HG02798 (cell line): ENCODE measurements around the gene CEACAM1.
"Not testable (repeated sequence)": the region's sequence is repeated elsewhere in the genome, so short reads cannot be mapped to it uniquely, and the experiment has no call there.

ENCODE experiments used
- ATAC-seq: cut with Tn5 transposase; IDR thresholded peaks from one replicate; pipeline ENCODE4 v1.9.1; 2021; ENCODE audit warnings: mild to moderate bottlenecking; ENCODE audit not compliant: unreplicated experiment, poor library complexity

CEACAM1 gene

DNA sequence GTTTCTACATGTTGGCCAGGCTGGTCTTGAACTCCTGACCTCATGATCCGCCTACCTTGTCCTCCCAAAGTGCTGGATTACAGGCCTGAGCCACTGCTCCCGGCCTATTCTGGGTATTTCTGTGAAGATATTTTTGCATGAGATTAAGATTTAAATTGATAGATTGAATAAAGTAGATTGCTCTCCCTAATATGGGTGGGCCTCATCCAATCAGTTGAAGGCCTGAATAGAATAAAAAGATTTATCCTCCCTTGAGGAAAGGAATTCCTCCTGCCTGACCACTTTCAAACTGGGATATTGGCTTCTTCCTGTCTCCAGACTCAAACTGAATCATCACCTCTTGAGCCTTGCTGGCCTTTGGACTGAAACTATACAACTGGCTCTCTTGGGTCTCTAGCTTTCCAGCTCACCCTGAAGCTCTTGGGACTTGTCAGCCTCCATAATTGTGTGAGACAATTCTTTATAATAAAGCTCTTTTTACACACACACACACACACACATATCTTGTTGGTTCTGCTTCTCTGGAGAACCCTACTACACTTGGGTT lies 49.4 kb downstream of the CEACAM1 start:
- no peak for ATAC-seq

DNA sequence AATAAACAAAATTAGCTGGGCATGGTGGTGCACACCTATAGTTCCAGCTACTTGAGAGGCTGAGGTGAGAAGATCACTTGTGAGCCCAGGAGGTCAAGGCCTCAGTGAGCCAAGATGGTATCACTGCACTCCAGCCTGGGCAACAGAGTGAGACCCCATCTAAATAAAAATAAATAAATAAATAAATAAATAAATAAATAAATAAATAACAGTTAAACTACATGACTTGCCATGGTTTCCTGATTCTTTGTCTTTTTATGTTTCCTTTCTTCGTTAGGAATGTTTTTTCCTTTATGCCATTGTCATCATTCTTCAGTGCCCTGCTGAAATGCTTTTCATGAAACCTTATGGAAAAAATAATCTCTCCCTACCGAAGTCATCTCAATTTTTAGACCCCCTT lies 50.3 kb downstream of the CEACAM1 start:
- ATAC-seq, result no peak

DNA sequence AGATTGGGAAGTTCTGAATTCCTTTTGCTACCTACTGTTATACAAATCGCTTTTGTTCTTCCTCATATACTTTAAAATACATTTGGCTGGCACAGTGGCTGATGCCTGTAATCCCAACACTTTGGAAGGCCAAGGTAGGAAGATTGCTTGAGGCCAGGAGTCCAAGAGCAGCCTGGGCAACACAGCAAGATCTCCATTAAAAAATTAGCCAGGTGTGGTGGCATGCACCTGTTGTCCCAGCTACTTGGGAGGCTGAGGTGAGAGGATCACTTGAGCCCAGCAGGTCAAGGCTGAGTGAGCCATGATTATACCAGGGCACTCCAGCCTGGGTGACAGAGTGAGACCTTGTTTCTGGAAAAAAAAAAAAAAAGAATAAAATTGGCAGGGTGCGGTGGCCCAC lies 51.2 kb downstream of the CEACAM1 start:
- no peak for ATAC-seq

DNA sequence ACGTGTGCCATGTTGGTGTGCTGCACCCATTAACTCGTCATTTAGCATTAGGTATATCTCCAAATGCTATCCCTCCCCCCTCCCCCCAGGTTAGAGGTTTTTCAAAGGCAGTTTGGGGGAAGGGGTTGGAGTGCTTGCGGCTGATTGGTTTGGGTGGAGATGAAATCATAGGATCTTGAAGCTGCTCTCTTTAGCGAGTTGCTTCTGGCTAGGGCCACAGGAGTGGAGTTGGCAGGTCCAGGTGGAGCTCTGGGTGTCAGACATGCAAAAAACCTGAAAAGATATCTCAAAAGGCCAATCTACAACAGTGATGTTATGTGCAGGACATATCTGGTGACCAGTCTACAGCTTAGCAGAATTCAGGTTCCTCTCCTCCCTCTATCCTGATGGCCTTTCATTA lies 52.9 kb downstream of the CEACAM1 start:
- ATAC-seq, result no peak

DNA sequence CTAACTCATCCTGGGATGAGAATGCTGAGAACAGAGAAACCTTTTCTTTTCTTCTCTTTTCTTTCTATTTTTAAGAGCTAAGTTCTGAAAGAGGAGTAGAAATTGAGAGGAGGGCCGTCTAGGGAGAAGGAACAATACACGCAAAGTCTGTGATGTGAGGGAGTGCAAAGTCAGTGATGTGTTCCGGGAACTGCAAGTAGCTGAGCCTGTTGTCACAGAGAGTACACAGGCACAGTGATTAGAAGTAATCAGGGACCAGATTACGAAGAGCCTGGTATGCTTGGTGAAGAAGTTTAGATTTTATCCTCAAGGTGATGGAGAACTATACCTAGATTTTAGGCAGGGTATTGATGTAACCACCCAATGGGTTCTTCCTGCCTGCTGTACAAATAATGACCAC lies 53.5 kb downstream of the CEACAM1 start:
- no peak for ATAC-seq

DNA sequence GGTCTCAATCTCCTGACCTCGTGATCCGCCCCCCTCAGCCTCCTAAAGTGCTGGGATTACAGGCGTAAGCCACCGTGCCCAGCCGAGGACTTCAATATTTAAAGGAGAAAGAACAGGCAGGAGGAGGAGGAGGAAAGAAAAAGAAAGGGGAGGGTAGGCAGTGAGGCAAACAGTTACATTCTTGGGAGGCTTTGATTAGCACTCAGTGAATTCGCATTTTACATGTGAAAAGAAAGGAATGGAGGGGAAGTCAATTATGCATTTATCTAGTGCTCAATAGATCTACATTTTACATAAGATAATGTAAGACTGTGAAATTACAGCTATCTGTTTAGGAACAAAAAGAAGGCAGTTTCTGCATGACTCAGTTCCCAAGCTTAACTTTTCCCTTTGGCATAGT lies 54.6 kb downstream of the CEACAM1 start:
- no peak for ATAC-seq

DNA sequence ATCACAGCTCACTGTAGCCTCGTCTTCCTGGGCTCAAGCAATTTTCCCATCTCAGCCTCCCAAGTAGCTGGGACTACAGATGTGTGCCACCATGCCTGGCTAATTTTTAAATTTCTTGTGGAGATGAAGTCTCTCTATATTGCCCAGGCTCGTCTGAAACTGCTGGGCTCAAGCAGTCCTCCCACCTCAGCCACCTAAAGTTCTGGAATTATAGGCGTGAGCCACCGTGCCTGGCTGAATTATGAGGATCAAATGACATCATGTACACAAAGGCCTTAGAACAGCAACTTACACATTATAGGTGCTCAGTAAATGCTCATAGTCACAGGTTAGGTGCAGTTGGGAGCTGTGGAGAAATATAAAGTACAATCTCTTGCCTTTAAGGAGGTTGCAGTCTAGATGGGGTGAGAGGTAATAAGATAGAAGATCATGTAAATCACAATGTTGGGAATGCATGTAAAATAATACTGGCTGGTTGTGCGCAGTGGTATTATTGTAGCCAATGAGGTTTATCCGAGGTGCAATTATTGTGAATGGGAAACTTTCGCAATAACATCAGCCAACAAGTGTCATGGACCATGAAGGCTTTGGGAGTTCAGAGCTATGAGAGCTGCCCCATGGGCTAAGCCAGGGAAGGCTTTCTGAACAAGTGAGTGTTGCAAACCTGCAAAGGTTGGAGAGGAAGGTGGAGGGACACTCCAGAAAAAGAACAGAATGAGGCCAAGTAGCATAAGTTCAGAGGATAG lies 55.7 kb downstream of the CEACAM1 start:
- no peak for ATAC-seq

DNA sequence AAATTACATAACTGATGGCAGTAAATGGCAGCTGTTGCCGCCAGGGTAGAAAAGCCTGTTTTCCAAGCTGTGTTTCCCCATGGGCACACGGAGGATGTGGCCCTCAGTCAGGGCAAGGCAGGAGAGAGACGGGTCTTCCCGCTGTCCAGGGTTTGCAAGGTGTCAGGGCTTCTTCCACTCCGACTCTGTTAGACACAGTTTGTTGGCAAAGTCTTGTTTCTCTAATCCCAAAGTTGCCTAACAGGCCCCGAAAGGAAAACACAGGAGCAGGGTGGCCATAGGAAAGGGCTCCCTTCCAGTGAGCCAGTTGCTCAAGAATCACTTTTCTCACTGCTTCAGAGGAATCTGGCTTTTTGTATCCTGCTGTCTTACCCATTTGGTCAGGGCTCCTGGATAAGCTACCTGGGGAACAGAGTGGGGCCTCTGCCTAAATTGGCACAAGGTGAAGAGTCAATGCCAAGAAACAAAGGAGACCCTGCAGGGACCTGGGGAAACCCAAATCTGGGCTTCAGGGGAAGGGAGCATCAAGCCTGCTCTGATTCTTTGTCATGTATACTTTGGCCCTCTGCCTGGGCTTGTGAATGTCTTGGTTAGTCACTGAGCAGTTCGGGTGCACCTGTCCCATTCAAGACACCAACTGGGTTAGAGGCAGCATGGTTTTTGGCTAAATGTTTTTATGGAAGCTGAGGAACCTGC lies 56.6 kb downstream of the CEACAM1 start:
- no peak for ATAC-seq

DNA sequence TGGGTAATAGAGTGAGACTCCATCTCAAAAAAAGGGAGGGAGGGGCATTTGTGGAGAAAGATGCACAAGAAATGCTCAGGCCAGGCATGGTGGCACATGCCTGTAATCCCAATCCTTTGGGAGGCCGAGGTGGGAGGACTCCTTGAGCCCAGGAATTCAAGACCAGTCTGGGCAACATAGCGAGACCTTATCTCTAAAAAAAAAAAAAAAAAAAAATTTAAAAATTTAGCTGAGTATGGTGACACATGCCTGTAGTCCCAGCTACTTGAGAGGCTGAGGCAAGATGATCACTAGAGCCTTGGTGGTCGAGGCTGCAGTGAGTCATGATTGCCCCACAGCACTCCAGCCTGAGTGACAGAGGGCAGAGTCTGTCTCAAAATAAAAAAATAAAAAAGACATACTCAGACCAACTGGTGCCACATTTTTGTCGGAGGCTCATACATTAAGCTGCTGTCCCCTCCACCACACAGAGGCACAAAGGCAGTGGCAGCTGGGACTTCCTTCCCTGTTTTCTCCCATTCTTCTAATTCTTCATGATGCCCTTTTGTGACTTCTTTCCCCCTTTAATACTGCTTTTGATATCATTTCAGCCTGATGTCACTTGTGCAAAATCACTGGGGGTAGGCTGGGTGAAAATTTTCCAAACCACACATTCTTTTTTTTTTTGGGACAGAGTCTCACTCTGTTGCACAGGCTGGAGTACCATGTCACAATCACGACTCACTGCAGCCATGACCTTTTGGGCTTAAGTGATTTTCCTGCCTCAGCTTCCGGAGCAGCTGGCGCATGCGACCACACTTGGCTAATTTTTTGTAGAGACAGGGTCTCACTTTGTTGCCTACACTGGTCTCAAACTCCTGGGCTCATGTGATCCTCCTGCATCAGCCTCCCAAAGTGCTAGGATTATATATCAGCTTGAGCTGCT lies 58.7 kb downstream of the CEACAM1 start:
- ATAC-seq, result no peak

DNA sequence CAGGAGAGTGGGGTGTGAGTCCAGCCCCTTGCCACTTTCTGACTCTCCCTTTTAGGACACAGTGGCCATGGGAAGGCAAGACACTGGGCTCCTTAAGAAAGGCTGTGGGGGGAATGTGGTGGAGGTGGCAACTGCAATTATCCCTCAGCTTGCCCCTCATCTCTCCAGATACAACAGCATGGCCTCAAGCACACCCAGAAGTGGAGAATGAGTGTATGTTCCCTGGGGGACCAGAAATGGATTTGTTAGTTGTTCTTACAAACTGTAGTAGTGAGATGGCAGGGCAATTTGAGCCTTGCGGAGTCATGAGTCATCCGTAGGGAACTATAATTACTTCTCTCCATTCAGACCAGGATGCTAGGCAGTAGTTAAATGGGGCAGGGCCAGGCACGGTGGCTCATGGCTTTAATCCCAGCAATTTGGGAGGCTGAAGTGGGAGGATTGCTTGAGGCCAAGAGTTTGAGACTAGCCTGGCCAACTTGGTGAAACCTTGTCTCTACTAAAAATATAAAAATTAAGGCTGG lies 59.9 kb downstream of the CEACAM1 start:
- ATAC-seq, result no peak

DNA sequence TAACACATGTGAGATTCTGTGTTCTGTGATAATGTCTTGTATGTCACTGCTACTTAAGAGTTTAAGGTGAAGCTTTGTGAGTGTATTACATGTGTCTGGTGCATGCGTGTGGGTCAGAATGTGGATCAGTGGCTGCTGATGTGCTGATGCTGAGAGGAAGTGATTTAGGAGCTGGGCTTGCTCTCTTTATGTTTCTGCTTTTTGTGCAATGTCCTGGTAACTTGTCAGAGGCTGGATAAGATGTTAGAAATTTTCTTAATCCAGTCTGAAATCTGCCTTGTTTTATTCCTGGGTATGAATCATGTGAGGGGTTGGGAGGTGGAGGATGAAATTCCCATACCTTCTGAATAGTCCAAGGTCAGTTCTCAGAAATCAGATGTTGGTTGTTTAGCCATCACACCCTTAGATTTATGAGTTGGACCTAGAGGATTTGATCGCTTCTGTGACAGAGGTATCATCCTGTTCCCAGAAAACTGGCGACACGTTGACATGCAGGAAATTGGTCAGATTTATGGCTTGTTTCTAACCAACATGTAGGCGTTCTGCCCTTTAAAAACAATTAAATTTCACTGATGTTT lies 61.0 kb downstream of the CEACAM1 start:
- ATAC-seq, result no peak

DNA sequence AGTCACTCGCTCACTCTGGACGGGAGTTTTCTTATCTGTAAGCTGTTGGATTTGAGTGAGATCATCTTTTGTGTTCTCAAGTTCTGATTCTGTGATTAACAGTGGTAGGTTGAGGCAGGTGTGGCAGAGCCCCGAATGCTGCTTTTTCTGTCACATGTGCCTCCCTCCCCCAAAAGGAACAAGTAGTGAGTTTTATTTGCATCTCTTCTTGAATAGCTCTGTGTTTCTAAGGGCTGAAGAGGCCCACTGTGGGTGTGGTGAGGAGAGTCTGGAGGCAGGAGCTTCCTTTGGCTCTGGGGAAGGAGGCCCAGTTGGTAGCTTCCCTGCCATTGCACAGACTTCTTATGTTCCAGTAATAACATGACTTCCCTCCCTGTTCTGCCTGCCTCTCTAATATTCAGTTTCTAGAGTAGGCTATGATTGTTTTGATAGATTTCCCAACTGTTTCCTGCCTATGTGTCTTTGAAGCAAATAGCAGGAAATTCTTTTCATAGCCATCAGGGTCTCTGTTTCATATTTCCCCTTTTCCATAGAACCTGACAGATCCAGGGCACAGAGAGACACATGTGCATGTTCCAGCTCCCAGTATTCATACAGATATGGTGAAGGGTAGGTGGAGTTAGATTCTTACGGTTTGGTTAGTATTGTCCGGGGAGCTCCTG lies 61.6 kb downstream of the CEACAM1 start:
- no peak for ATAC-seq

DNA sequence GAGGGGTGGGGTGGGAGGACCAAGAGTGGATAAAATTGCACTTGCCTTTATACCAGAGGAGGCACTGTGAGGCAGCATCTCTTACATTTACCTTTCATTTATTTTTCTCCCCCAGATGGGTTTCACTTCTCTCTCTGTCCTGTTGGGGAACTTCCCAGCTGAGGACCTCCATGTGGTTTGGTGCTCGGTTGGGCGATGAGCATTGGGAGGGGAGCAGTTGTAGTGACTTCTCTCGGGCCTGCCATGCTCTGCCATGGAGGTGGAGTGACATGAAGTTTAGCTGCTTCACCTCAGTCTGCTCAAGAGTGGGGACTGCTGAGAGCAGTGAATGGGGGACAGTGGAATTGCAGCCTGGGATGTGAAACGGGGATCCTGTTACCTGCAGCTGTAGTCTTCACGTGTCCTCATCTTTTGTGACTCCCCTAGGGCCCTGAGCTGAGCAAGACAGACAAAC lies 62.4 kb downstream of the CEACAM1 start:
- ATAC-seq, result peak; percentile 69

DNA sequence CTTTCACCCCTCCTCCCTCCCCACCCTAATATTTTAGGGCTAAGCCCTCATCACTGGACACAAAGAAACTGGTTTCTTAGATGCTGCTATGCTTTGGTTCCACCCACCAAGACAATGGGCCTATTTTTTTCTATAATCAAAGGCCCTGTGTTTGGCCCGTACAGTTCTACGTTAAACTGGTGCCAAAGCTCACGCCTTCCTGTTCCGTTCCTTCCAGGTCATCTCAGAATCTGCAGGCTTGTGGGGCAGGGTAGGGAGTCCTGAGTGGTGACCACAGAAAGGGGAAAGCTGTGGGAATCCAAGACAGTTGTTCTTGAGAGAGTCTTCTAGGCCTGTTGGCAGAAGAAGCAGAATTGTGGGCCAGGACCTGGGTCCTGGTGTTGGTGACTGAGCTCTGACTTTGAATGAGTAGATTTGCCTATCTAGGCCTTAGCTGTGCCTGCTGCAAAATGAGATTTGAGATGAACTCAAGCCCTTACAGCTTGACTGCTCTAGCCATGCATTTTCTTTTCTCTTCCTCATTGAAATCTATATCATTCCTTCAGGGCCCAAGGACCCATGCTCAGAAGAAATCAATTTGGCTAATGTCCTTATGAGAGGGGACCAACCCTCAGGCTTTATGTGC lies 66.5 kb downstream of the CEACAM1 start:
- no peak for ATAC-seq

DNA sequence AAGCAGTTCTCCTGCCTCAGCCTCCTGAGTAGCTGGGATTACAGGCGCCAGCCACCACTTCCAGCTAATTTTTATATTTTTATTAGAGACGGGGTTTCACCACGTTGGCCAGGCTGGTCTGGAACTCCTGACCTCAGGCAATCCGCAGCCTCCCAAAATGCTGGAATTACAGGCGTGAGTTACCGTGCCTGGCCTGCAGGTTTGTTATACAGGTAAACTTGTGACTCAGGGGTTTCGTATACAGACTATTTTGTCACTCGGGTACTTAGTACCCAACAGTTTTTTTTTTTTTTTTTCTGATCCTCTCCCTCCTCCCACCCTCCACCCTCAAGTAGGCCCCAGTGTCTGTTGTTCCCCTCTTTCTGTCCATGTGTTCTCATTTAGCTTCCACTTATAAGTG lies 67.0 kb downstream of the CEACAM1 start:
- ATAC-seq, result not testable (repeated sequence)

DNA sequence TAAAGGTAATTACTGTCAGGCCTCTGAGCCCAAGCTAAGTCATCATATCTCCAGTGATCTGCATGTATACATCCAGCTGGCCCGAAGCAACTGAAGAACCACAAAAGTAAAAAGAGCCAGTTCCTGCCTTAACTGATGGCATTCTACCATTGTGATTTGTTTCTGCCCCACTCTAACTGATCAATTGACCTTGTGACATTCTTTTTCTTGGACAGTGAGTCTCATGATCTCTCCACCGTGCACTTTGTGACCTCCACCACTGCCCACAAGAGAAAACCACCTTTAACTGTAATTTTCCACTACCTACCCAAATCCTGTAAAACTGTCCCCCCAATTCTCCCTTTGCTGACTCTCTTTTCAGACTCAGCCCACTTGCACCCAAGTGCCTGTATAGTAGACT lies 68.4 kb downstream of the CEACAM1 start:
- ATAC-seq, result no peak
